ENCODE measurements around the gene DNM1L.

The DNM1L gene

GRCh38 chr12:32679091-32679919 is at the start of gene DNM1L:
DNM1L (plus strand) TSS chr12:32679301; CDS start chr12:32679364, 63 bp downstream.
- DNase-seq (ENCODE audit: low read depth), result peak; percentile 92

DNA sequence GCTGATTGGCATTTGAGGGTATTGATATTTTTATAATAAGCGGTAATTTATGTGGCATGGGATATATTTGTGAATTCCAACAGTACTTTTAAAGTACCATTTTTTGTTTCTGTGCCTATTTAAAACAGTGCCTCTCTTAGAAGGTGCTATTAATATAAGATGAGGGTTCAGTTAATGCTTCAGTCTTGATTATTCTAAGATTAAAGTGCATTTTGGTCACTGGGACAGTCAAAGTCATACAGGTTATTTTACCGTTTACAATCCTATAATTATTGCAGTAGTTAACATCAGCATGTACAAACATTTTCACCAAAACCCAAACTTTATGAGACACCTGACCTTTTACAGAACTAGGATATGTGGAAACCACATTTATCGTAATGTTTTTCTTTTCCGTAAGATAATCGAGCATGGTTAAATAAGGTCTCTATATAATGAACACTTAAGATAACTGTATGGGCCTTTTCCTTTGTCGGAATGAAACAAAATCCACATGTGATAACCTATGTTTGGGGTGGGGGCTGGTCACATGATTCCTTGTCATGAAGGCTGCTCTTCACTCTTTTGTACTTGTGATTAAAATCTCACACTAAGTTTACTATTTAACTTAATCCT is 37.7 kb upstream of the DNM1L start:
- no peak for DNase-seq (ENCODE audit: low read depth)

DNA sequence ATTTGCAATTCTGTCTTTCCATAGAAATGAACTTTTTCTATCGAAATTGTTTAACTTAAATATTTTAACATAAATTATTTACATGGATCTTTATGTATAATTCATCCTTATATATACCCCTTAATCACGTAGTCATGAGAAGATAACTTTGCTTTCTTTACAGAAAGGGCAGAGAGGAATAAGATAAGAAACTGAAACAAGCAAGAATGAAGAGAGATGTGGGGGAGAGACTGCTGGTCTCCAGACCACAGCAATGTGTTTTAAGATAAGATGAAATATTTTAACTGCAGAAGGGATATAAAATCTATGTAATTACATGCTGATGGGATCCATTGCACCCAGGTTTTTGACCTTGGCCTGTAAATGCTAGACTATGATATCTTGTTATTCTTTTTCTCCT is 34.7 kb upstream of the DNM1L start:
- DNase-seq (ENCODE audit: low read depth), result no peak

DNA sequence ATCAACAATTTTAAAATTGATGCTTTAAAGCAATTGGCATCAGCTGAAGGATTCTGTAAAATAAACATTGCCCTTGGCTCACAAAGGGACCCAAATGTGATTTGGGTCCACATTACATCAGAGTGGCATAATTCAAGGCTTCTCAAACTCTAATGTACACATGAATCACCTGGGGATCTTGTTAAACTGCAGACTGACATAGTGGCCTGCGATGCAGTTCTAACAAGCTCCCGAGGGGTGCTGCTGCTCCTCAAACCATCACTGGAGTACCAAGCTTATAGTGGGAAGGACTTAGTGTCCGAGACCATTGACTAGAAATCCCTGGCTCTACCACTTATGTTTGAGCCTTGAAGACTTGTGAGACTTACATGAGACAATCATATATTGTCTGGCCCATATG is 31.8 kb upstream of the DNM1L start:
- no peak for DNase-seq (ENCODE audit: low read depth)

GRCh38 chr12:32650508-32650907 is 28.6 kb upstream of the DNM1L start:
- no peak for DNase-seq (ENCODE audit: low read depth)

GRCh38 chr12:32651151-32651955 is 27.7 kb upstream of the DNM1L start:
- no peak for DNase-seq (ENCODE audit: low read depth)

GRCh38 chr12:32651956-32652210 is 27.2 kb upstream of the DNM1L start:
- DNase-seq (ENCODE audit: low read depth), result no peak

GRCh38 chr12:32659908-32660440 is 19.1 kb upstream of the DNM1L start:
- DNase-seq (ENCODE audit: low read depth), result no peak

GRCh38 chr12:32661706-32662105 is 17.4 kb upstream of the DNM1L start:
- no peak for DNase-seq (ENCODE audit: low read depth)

GRCh38 chr12:32662665-32663064 is 16.4 kb upstream of the DNM1L start:
- DNase-seq (ENCODE audit: low read depth), result no peak

GRCh38 chr12:32666018-32666417 is 13.1 kb upstream of the DNM1L start:
- DNase-seq (ENCODE audit: low read depth), result no peak

GRCh38 chr12:32669584-32669983 is 9.5 kb upstream of the DNM1L start:
- DNase-seq (ENCODE audit: low read depth), result no peak

DNA sequence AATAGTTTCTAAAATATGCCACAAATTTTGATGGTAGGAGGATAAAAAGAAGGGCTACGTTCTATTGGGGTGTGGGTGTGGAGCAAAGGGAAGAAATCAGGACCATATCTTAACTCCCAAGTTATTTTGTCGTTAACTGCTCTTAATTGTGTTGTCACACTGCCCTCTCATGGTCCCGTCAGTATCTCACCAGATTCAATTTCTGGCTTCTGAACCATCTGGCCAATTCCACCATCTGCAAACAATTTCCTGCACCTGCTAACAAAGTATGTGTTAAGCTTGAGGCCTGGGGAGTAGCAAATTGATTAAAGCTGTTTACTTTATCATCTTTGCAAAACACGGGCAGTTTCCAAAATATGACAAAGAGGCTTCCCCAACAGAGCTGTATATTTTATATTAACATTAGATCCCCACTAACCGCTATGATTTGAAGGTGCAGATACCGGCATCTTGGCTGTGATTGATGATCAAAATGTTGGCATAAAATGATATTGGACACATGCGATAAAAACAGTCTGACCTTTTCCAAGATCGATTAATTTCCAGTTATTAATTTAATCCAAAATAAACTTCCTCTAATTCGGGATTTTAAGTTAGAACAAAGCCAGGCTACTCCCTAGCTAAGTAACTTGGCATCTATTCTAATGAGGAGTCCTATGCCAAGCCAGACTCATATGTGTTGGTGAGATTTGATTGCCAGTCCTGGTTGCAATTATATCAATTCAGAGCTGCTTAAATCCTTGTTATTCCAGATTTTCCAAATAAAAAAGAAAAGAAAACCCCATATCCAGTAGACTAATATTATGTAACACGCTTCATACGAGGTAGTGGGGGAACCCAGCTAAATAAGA is 6.9 kb upstream of the DNM1L start:
- DNase-seq (ENCODE audit: low read depth), result peak; percentile 81

DNA sequence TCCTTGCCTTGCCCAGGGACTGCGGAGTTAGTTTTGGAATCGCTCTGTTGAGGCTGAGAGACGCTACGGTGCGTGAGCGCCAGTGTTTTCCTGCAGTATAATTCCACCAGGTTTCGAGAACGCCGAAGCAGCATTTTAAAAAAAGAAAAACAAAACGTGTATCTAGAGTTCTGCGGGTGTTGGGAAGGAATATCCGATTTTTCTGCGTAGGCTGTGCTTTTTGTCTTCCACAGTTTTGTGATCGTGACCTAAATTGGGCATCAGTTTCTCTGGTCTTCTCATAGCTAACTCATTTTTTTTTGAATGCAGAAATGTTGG is 778 bp downstream of the DNM1L start:
- no peak for DNase-seq (ENCODE audit: low read depth)

DNA sequence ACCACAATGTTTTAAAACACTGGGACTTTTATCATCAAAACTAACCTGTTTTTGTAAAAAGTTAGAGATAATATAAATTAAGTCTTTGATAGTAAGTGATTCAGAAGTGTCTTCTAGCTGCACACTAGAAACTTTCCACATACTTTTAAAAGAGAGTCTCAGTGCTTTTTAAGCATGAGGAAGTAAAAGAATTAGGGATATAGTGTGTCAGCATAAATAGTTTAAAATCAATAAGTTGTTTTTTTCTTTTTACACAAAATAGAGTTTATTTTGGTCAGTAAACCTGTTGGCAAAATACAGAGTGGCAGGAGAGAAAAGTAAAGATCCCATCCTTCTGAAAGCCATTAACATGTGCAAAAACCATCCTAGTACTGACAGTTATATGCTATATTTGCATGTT is 1.7 kb downstream of the DNM1L start:
- DNase-seq (ENCODE audit: low read depth), result no peak

GRCh38 chr12:32681272-32681671 is 2.2 kb downstream of the DNM1L start:
- DNase-seq (ENCODE audit: low read depth), result no peak

- DNase-seq (ENCODE audit: low read depth), result no peak
Observed at GRCh38 chr12:32686340-32686739, 7.2 kb downstream of the DNM1L start.

DNA sequence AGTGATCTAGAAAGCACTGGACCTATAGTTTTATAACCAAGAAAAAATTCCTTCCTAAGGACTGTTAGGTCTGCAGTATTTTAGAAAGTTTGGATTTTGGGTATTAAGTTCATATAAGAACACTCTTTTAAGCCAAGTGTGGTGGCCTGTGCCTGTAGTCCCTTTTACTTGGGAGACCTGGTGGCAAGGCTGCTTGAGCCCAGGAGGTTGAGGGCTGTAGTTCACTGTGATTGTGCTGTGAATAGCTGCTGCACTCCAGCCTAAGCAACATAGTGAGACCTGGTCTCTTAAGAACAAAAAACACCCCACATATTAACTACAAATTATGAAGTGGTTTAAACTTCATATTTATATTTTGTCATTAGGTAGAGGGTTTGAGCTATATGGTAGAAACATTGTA is 9.7 kb downstream of the DNM1L start:
- no peak for DNase-seq (ENCODE audit: low read depth)

- DNase-seq (ENCODE audit: low read depth), result no peak
Observed at GRCh38 chr12:32690927-32691326, 11.8 kb downstream of the DNM1L start.

DNA sequence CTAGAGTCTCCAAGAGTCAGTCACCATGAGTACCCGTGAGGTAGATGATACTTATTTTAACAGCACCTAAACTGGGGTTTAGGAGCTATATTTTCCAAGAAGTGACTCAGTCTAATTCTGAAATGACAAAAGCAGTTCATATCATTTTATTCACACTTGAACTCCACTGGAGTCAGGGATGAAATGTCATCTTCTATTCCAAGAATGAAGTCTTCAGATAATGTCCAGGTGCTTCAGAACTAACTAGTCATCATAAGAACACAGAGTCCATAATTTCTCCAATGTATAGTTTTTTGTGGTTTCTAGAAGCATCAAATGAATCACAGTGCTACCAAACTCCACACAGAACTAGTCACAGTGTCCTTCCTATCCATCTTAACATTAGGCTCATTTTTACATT is 13.3 kb downstream of the DNM1L start:
- no peak for DNase-seq (ENCODE audit: low read depth)

- no peak for DNase-seq (ENCODE audit: low read depth)
Observed at GRCh38 chr12:32693036-32693435, 13.9 kb downstream of the DNM1L start.

DNA sequence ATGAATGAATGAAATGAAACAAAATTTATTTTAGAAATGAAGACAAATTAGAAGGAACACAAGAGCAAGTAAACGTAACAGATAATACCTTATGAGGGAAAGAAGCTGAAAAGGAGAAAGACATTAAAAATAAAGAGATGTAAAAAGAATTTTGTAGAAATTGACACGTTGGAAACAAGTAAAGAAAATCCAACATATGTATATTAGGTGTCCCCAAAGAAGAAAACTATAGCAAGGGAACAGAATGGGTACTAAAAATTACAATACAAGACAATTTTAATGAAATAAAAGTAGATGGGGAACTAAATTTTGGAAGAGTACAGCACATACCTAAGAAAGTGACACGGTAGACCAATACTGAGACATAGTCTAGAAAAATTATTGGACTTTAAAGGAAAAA is 16.7 kb downstream of the DNM1L start:
- DNase-seq (ENCODE audit: low read depth), result no peak
